HG03565 (cell line): Measurements from ENCODE around the gene C19orf73.
A peak's percentile ranks its signal among the peaks of the same experiment; 100 is the strongest.
"Not testable (repeated sequence)": the region's sequence is repeated elsewhere in the genome, so short reads cannot be mapped to it uniquely, and the experiment has no call there.

Experiments
- ATAC-seq: cut with Tn5 transposase; IDR thresholded peaks from one replicate; pipeline ENCODE4 v1.9.1; 2021; ENCODE audit warnings: mild to moderate bottlenecking, moderate library complexity; ENCODE audit not compliant: unreplicated experiment

Gene C19orf73

GRCh38 chr19:49103331-49104085 is 15.4 kb downstream of the C19orf73 start:
- ATAC-seq: no peak

DNA sequence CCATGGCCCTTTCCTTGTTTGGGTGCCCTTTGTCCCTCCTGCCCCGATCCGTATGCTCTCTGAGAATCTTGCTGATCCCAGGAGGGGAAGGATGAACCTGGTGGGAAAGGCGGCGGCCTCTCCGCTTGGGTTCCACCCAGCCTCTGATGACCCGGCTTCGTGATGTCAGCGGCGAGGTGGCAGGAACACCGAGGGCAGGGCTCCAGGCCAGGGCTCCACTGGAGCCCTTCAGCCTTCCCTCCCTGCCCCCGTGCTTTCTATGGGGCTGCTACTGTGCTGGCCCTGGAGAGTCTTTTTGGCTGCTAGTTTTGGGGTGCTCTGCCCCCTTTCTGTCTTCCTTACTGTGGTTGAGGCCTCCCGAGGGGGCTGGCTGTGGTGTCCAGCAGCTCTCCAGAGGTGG is 16.6 kb downstream of the C19orf73 start:
- no peak for ATAC-seq

GRCh38 chr19:49101160-49101559 is 17.8 kb downstream of the C19orf73 start:
- no peak for ATAC-seq

- no peak for ATAC-seq
Measured at GRCh38 chr19:49098795-49099194, 20.1 kb downstream of the C19orf73 start.

DNA sequence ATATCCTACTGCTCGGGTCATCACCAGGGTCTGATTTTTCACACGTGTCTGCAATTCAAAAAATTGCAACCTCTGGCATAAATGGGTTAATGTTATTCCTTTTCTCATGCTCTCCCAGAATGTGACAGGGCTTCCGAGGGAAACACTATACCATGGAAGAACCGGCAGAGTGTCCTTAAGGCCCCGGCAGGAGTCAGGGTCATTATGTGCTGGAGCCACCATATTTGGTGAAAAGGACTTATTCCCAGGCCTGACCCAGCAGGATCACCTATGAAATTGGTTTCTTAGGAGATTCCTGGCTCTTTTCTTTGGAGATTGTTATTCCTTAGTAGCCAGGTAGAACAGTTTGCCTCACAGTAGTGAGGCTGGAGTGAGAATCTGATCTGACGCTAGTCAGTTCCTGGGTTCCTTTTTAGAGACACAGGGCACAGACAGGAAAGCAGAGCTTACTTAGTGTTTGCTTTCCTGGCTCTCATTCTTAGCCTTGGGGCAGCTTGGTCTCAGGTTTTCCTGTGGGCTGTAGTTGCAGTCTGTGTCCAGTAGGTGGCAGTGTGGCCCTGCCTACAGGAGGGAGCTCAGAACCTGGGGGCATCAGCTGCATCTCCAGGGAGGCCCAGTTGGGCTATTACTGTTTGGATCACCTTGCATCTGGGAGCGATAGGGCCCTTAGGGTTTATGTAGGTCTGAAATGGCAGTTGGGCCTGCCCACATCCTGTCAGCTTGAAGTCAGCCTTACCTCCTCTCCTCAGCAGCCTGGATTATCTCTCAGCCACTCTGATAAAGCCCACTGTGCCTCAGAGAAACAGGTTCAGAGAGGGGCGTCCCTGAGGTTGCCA is 21.3 kb downstream of the C19orf73 start:
- no peak for ATAC-seq

GRCh38 chr19:49094505-49095482 is 24.1 kb downstream of the C19orf73 start:
- no peak for ATAC-seq

- ATAC-seq: no peak
Measured at GRCh38 chr19:49092686-49093085, 26.3 kb downstream of the C19orf73 start.

DNA sequence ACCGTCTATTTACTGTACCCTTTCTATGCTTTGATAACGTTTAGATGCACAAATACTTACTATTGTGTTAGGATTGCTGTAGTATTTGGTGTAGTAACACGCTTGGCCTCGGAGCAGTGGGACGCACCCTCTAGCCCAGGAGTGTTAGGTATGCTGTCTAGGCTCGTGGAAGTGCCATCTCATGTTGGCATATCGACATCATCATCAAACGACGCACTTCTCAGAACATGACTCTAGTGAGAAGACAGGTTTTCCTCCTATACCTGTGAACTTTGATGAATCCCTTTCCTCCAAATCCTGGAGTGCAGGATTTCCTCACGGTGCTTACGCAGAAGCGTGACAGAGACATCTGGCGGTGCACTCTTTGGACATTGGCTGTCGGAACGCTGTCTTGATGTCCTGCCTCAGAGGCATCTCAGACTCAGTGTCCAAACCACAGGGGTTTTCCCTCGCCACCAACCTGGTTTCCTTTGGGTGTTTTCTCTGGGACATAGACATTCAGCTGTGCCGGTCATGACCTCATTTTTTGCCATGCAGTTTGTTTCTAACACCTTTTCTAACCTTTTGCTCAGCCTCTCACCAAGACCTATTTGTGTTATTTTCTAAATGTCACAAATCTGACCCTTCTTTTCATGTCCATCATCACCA is 27.4 kb downstream of the C19orf73 start:
- no peak for ATAC-seq

GRCh38 chr19:49086296-49086695 is 32.6 kb downstream of the C19orf73 start:
- ATAC-seq: no peak

- no peak for ATAC-seq
Measured at GRCh38 chr19:49085868-49086232, 33.1 kb downstream of the C19orf73 start.

- ATAC-seq: peak; percentile 84
Measured at GRCh38 chr19:49085020-49085867, 33.7 kb downstream of the C19orf73 start, which contains the start of gene SNRNP70. SNRNP70 (plus strand) TSS chr19:49085451; CDS start chr19:49086415, 964 bp downstream.

- no peak for ATAC-seq
Measured at GRCh38 chr19:49084206-49085019, 34.5 kb downstream of the C19orf73 start.

DNA sequence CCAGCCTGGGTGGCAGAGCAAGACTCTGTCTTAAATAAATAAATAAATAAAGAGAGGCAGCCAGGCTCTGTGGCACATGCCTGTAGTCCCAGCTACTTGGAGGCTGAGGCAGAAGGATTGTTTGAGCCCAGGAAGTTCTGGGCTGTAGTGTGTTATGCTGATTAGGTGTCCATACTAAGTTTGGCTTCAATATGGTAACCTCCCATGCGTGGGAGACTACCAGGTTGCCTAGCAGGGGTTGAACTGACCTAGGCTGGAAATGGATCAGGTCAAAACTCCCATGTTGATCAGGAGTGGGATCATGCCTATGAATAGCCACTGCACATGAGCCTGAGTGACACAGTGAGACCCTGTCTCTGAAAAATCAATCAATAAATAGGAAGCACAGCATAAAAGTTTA is 37.7 kb downstream of the C19orf73 start:
- no peak for ATAC-seq

DNA sequence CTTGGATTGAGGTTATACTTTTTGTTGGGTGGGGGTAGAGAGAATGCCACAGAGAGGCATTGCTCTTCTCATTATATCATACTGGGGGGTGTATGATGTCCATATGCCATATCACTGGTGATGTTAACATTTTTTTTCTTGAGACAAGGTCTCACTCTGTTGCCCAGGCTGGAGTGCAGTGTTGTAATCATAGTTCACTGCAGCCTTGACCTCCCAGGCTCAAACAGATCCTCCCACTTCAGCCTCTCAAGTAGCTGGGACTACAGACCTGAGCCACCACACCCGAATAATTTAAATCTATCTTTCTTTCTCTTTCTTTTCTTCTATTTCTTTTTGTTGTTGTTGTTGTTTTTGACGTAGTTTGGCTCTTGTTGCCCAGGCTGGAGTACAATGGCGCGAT is 38.6 kb downstream of the C19orf73 start:
- no peak for ATAC-seq

DNA sequence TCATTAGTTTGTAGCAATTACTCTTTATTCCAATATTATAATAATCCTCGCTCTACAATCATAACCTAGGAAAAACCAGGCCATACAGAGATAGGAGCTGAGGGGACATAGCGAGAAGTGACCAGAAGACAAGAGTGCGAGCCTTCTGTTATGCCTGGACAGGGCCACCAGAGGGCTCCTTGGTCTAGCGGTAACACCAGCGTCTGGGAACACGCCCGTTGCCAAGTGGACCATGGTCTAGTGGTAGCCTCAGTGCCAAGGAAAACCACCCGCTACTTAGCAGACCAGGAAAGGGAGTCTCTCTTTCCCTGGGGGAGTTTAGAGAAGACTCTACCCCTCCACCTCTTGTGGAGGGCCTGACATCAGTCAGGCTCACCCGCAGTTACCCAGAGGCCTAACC is 44.1 kb downstream of the C19orf73 start:
- not testable (repeated sequence) for ATAC-seq

DNA sequence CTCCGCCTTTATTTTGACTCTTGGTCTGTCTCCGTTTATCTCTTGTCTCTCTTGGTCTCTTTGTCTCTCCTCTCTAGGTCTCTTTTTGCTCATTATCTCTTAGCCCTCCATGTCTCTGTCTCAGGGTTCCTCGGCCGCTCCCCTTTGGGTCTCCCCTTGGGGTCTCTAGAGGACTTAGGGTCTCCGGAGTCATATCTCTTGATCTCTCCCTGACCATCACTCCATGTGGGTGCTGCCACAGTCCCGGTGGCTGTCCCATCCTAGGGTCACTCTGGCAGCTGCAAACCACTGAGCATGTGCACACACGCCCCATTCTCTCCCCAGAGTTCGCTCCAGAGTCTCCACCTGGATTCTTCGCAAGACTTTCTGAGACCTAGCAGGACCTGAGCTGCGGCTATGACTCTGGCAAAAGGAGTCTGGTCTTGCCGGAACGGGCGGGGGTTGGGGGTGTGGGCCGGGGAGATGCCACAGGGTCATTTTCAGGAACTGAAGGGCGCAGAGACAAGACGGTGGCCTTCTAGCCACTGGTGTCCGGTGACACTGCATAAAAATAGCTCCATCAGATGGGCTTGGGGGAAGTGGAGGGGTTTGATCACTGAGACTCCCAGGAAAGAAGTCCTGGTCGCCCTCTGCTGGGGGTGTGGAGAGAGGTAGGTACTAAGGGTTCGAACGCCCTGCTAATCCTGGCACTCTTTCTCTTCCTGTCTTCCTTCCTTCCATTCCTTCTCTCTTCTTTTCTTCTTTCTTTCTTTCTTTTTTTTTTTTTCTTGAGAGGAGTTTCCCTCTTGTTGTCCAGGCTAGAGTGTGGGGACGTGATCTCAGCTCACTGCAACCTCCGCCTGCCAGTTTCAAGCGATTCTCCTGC is 45.2 kb downstream of the C19orf73 start:
- ATAC-seq: no peak

- no peak for ATAC-seq
Measured at GRCh38 chr19:49071860-49072547, 46.9 kb downstream of the C19orf73 start.
